GM19324 (cell line): Measurements from ENCODE around the gene WFS1.
A peak's percentile ranks its signal among the peaks of the same experiment; 100 is the strongest.

ENCODE experiments used
- ATAC-seq: cut with Tn5 transposase; IDR thresholded peaks from one replicate; pipeline ENCODE4 v1.9.1; 2021; ENCODE audit warnings: mild to moderate bottlenecking, moderate library complexity; ENCODE audit not compliant: unreplicated experiment, low FRiP score

The WFS1 gene

GRCh38 chr4:6277935-6278800, 8.5 kb downstream of the WFS1 start:
- ATAC-seq: peak; percentile 2

GRCh38 chr4:6278801-6279197, 9.1 kb downstream of the WFS1 start:
- ATAC-seq: peak; percentile 87

GRCh38 chr4:6279582-6280289, 10.1 kb downstream of the WFS1 start:
- ATAC-seq: no peak

- ATAC-seq: no peak
Observed at GRCh38 chr4:6280365-6280996, 10.8 kb downstream of the WFS1 start.

GRCh38 chr4:6281436-6282313, 12.0 kb downstream of the WFS1 start:
- no peak for ATAC-seq

GRCh38 chr4:6282314-6282771, 12.7 kb downstream of the WFS1 start:
- ATAC-seq: no peak

GRCh38 chr4:6283282-6283681, 13.6 kb downstream of the WFS1 start:
- ATAC-seq: no peak

GRCh38 chr4:6287017-6287788, 17.6 kb downstream of the WFS1 start:
- ATAC-seq: no peak

- ATAC-seq: no peak
Observed at GRCh38 chr4:6288342-6288741, 18.7 kb downstream of the WFS1 start.

- no peak for ATAC-seq
Observed at GRCh38 chr4:6288871-6289270, 19.2 kb downstream of the WFS1 start.

- no peak for ATAC-seq
Observed at GRCh38 chr4:6290256-6290655, 20.6 kb downstream of the WFS1 start.

GRCh38 chr4:6290769-6291547, 21.3 kb downstream of the WFS1 start:
- no peak for ATAC-seq

GRCh38 chr4:6291784-6292297, 22.2 kb downstream of the WFS1 start:
- no peak for ATAC-seq

- no peak for ATAC-seq
Observed at GRCh38 chr4:6292376-6293096, 22.9 kb downstream of the WFS1 start.

GRCh38 chr4:6293097-6293445, 23.4 kb downstream of the WFS1 start:
- no peak for ATAC-seq

- ATAC-seq: no peak
Observed at GRCh38 chr4:6293661-6294060, 24.0 kb downstream of the WFS1 start.

GRCh38 chr4:6294705-6295421, 25.2 kb downstream of the WFS1 start:
- ATAC-seq: no peak
